Measurements from ENCODE around the gene LIMA1. TPM values are rescaled to one million over a fixed set of nuclear protein-coding genes. Genes with fewer than 3 reads are reported as not detected.
A peak's percentile ranks its signal among the peaks of the same experiment; 100 is the strongest.

The LIMA1 gene
- total RNA-seq, 3 donors from 2014 or later, result 155 to 364 (median 249) TPM

GRCh38 chr12:50287271-50287670 is 4.0 kb upstream of the LIMA1 start:
- intact Hi-C loops (cut with DNase I, micrococcal nuclease), result no loop called here
- H3K36me3 ChIP-seq (ENCODE audit: low read depth), result no peaks in the 10 kb centered on the region
- DNase-seq, result no peak
- ATAC-seq, result no peak
- peaks cover 11% of the 10 kb centered on the region for H3K4me1 ChIP-seq (ENCODE audit: low read depth)
- H3K4me3 ChIP-seq, result no peak overlapping the region
- TF ChIP-seq, protein P1, sequence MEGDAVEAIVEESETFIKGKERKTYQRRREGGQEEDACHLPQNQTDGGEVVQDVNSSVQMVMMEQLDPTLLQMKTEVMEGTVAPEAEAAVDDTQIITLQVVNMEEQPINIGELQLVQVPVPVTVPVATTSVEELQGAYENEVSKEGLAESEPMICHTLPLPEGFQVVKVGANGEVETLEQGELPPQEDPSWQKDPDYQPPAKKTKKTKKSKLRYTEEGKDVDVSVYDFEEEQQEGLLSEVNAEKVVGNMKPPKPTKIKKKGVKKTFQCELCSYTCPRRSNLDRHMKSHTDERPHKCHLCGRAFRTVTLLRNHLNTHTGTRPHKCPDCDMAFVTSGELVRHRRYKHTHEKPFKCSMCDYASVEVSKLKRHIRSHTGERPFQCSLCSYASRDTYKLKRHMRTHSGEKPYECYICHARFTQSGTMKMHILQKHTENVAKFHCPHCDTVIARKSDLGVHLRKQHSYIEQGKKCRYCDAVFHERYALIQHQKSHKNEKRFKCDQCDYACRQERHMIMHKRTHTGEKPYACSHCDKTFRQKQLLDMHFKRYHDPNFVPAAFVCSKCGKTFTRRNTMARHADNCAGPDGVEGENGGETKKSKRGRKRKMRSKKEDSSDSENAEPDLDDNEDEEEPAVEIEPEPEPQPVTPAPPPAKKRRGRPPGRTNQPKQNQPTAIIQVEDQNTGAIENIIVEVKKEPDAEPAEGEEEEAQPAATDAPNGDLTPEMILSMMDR (IDR thresholded peaks at IDR 0.05), result no peak
- no peaks in the 10 kb centered on the region for H3K9me3 ChIP-seq

DNA sequence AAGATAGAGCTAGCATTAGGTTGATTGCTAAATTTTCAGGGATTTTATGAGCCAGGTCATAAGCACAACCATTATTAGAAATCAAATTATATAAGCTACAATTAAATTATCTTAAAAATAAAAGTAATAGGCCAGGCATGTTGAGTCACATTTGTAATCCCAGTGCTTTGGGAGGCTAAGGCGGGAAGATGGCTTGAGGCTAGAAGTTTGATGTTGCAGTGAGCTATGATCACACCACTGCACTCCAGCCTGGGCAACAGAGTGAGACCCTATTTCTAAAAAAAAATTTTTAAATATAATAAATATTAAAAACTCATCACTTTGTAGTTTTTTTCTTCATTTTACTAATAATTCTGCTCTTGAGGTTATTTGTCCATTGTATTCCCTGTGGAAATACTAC is 1.9 kb upstream of the LIMA1 start:
- intact Hi-C loops (cut with DNase I, micrococcal nuclease), result no loop called here
- Histone ChIP-seq H3K4me3 (no peak overlapping the region), H3K36me3 (ENCODE audit: low read depth) (no peaks in the 10 kb centered on the region), H3K9me3 (no peaks in the 10 kb centered on the region), H3K4me1 (ENCODE audit: low read depth) (peaks cover 12% of the 10 kb centered on the region)
- no peak for DNase-seq
- TF ChIP-seq, protein P1 (IDR thresholded peaks at IDR 0.05), result no peak
- ATAC-seq, result no peak

GRCh38 chr12:50282721-50283228 is 545 bp downstream of the LIMA1 start:
- H3K36me3 ChIP-seq (ENCODE audit: low read depth), result no peaks in the 10 kb centered on the region
- intact Hi-C loops (cut with DNase I, micrococcal nuclease), result no loop called here
- H3K4me1 ChIP-seq (ENCODE audit: low read depth), result peaks cover 19% of the 10 kb centered on the region
- no peaks in the 10 kb centered on the region for H3K9me3 ChIP-seq
- TF ChIP-seq, protein P1 (IDR thresholded peaks at IDR 0.05), result no peak
- peak overlapping the region; percentile 59 for H3K4me3 ChIP-seq
- peak in 1 of 3 donors; percentile 62 for DNase-seq
- ATAC-seq, result peak; percentile 55

DNA sequence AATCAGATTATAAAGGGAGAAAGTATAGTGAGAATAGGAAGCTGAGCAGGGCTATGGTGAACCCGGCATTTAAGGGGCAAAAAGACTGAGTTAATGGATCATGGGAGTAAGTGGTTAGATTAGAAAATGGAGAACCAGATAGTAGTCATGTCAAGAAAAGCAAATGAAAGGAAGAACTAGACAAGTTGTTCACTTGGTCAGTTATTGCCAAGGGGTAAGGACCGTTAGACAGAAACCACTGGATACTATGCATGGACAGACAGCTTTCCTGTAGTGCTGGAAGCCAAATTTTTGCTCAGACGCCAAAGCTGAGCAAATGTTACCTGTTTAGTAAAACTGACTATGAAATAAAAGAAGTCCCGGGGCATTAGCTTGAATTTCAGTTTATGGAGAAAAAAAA is 3.8 kb downstream of the LIMA1 start:
- intact Hi-C loops (cut with DNase I, micrococcal nuclease), result no loop called here
- Histone ChIP-seq H3K4me1 (ENCODE audit: low read depth) (peaks cover 25% of the 10 kb centered on the region), H3K4me3 (no peak overlapping the region), H3K36me3 (ENCODE audit: low read depth) (no peaks in the 10 kb centered on the region), H3K9me3 (no peaks in the 10 kb centered on the region)
- TF ChIP-seq, protein P1 (IDR thresholded peaks at IDR 0.05), result no peak
- ATAC-seq (no peak), DNase-seq (no peak)

- H3K4me1 ChIP-seq (ENCODE audit: low read depth), result peaks cover 23% of the 10 kb centered on the region
- H3K4me3 ChIP-seq, result no peak overlapping the region
- DNase-seq, result no peak
Observed at GRCh38 chr12:50276912-50277671, 6.2 kb downstream of the LIMA1 start.

More at GRCh38 chr12:50276912-50277671, 6.2 kb downstream of the LIMA1 start:
- no peak for ATAC-seq
- Histone ChIP-seq H3K9me3 (no peaks in the 10 kb centered on the region), H3K36me3 (ENCODE audit: low read depth) (no peaks in the 10 kb centered on the region)
- intact Hi-C loops (cut with DNase I, micrococcal nuclease), result no loop called here
- TF ChIP-seq, protein P1 (IDR thresholded peaks at IDR 0.05), result no peak

All from mucosa of descending colon (tissue), 3 donors.